Sigmoid colon (tissue), 4 donors: ENCODE results near the gene HEXA.

Experiments used
- CTCF ChIP-seq, 4 experiments: fragments of 450-650 bp in 3 of 4; fragments of 200-600 bp in 1 of 4; IDR thresholded peaks; one replicate each; pipeline ENCODE4 v1.5.1; 2016 to 2019; ENCODE audit warnings: antibody characterized with exemption in 4 of 4, mild to moderate bottlenecking in 3 of 4, moderate library complexity in 2 of 4
- EP300 ChIP-seq, 4 donors: sonication (generic); formaldehyde crosslinking; IDR thresholded peaks; one replicate each; pipeline ENCODE4 v1.6.1; 2017; ENCODE audit warnings: antibody characterized with exemption in 4 of 4
- POLR2A ChIP-seq, 2 donors: fragments of 450-650 bp; IDR thresholded peaks; one replicate each; pipeline ENCODE4 v1.6.1; 2016; ENCODE audit warnings: antibody characterized with exemption in 2 of 2, mild to moderate bottlenecking in 2 of 2, moderate library complexity in 2 of 2
- POLR2AphosphoS5 ChIP-seq, 4 donors: sonication (generic); formaldehyde crosslinking; IDR thresholded peaks; one replicate each; pipeline ENCODE4 v1.6.1; 2017; ENCODE audit warnings: antibody characterized with exemption in 4 of 4

GRCh38 chr15:72353266-72353665 lies 22.5 kb downstream of the HEXA start:
- TF ChIP-seq CTCF (IDR thresholded peaks at IDR 0.05) (no peak), EP300 (IDR thresholded peaks at IDR 0.05) (no peak), POLR2A (IDR thresholded peaks at IDR 0.05) (no peak), POLR2AphosphoS5 (IDR thresholded peaks at IDR 0.05) (no peak)
